HEK293 (cell line): ENCODE measurements around the gene PRR19.
A peak's percentile ranks its signal among the peaks of the same experiment; 100 is the strongest.

ENCODE experiments used
- CTCF ChIA-PET: fragments of 350-600 bp; formaldehyde crosslinking; extraction: SDS; loops from one replicate; lab custom pipeline; 2021; ENCODE audit warnings: antibody characterized with exemption; lab: Yijun Ruan, JAX
- POLR2A ChIA-PET: fragments of 300-600 bp; formaldehyde crosslinking; extraction: SDS; loops from one replicate; lab custom pipeline; 2020; ENCODE audit warnings: antibody characterized with exemption, inconsistent platforms; lab: Yijun Ruan, JAX
- H3K27ac ChIP-seq: fragments of 200-500 bp; sonication (Bioruptor generic); 2 replicates; pipeline ENCODE4 v1.5.1; 2014; ENCODE audit warnings: low read depth, low read length, control low read depth, inconsistent platforms; ENCODE audit errors: extremely low read depth
- H3K36me3 ChIP-seq, 2 experiments: fragments of 200-500 bp in 1 of 2; sonication (Bioruptor generic) in 1 of 2; 1 replicate in 1 of 2; 2 replicates in 1 of 2; pipeline ENCODE4 v1.5.1; 2014 to 2017; ENCODE audit warnings: inconsistent platforms in 2 of 2, low read length in 2 of 2; ENCODE audit not compliant: control insufficient read depth in 2 of 2, insufficient read depth in 1 of 2
- H3K4me1 ChIP-seq: fragments of 200-500 bp; sonication (Bioruptor generic); 2 replicates; pipeline ENCODE4 v1.5.1; 2014; ENCODE audit warnings: mild to moderate bottlenecking, low read length, inconsistent platforms; ENCODE audit not compliant: control insufficient read depth, insufficient read depth
- H3K4me3 ChIP-seq: 2 replicates; pipeline ENCODE4 v1.5.1; 2011; ENCODE audit warnings: low read depth, mild to moderate bottlenecking, control low read depth, low read length, moderate library complexity
- H3K9me3 ChIP-seq: fragments of 200-500 bp; sonication (Bioruptor generic); 2 replicates; pipeline ENCODE4 v1.5.1; 2014; ENCODE audit warnings: low read depth, low read length, inconsistent platforms; ENCODE audit not compliant: control insufficient read depth, insufficient read depth
- EGR2 ChIP-seq: fragments of 450-650 bp; formaldehyde crosslinking; IDR thresholded peaks from 2 replicates; pipeline ENCODE4 v1.5.1; 2016; ENCODE audit warnings: low read depth, missing biosample characterization, missing genetic modification characterization
- IKZF3 ChIP-seq: fragments of 450-650 bp; IDR thresholded peaks from 2 replicates; pipeline ENCODE4 v1.5.0; 2018; ENCODE audit warnings: missing biosample characterization, mild to moderate bottlenecking, missing genetic modification characterization, moderate library complexity
- KLF9 ChIP-seq: fragments of 450-650 bp; formaldehyde crosslinking; IDR thresholded peaks from 2 replicates; pipeline ENCODE4 v1.5.1; 2016; ENCODE audit warnings: missing biosample characterization, missing genetic modification characterization, low read depth
- PBX3 ChIP-seq: sonication (generic); formaldehyde crosslinking; IDR thresholded peaks from 2 replicates; pipeline ENCODE4 v1.8.1; 2022; ENCODE audit warnings: mild to moderate bottlenecking, moderate library complexity, missing genetic modification reagents
- SP3 ChIP-seq: fragments of 450-650 bp; formaldehyde crosslinking; IDR thresholded peaks from 2 replicates; pipeline ENCODE4 v1.5.1; 2016; ENCODE audit warnings: missing biosample characterization, missing genetic modification characterization
- SP7 ChIP-seq: fragments of 450-650 bp; formaldehyde crosslinking; IDR thresholded peaks from 2 replicates; pipeline ENCODE4 v1.5.1; 2016; ENCODE audit warnings: missing biosample characterization, missing genetic modification characterization
- TCF7L2 ChIP-seq: IDR thresholded peaks from 2 replicates; pipeline ENCODE4 v1.6.1; 2011; ENCODE audit warnings: low read depth, mild to moderate bottlenecking, inconsistent platforms, low read length, moderate library complexity, borderline replicate concordance
- TRIM28 ChIP-seq: IDR thresholded peaks from 2 replicates; pipeline ENCODE4 v1.6.1; 2011; ENCODE audit warnings: low read length, control low read depth, borderline replicate concordance
- WT1 ChIP-seq: fragments of 450-650 bp; formaldehyde crosslinking; IDR thresholded peaks from 2 replicates; pipeline ENCODE4 v1.5.1; 2016; ENCODE audit warnings: missing biosample characterization, missing genetic modification characterization
- ZBTB17 ChIP-seq: fragments of 450-650 bp; formaldehyde crosslinking; IDR thresholded peaks from 2 replicates; pipeline ENCODE4 v1.5.1; 2016; ENCODE audit warnings: missing biosample characterization, missing genetic modification characterization
- ZIC2 ChIP-seq: fragments of 450-650 bp; formaldehyde crosslinking; IDR thresholded peaks from 2 replicates; pipeline ENCODE4 v1.5.1; 2016; ENCODE audit warnings: missing biosample characterization, missing genetic modification characterization
- ZNF121 ChIP-seq: fragments of 450-650 bp; formaldehyde crosslinking; IDR thresholded peaks from 2 replicates; pipeline ENCODE4 v1.5.1; 2016; ENCODE audit warnings: missing biosample characterization, missing genetic modification characterization
- ZNF341 ChIP-seq: fragments of 450-650 bp; formaldehyde crosslinking; IDR thresholded peaks from 2 replicates; pipeline ENCODE4; 2016; ENCODE audit warnings: low read depth, missing biosample characterization, missing genetic modification characterization
- ZNF501 ChIP-seq: fragments of 450-650 bp; formaldehyde crosslinking; IDR thresholded peaks from 2 replicates; pipeline ENCODE4 v1.5.1; 2016; ENCODE audit warnings: missing biosample characterization, missing genetic modification characterization
- ZNF529 ChIP-seq: fragments of 450-650 bp; formaldehyde crosslinking; IDR thresholded peaks from 2 replicates; pipeline ENCODE4 v1.5.1; 2017; ENCODE audit warnings: missing genetic modification characterization, missing biosample characterization; ENCODE audit not compliant: insufficient replicate concordance
- ZNF580 ChIP-seq: fragments of 450-650 bp; formaldehyde crosslinking; IDR thresholded peaks from 2 replicates; pipeline ENCODE4 v1.5.1; 2016; ENCODE audit warnings: missing biosample characterization, missing genetic modification characterization
- ZNF600 ChIP-seq: fragments of 450-650 bp; formaldehyde crosslinking; IDR thresholded peaks from 2 replicates; pipeline ENCODE4 v1.5.1; 2016; ENCODE audit warnings: missing biosample characterization, missing genetic modification characterization
- ZNF692 ChIP-seq: fragments of 450-650 bp; formaldehyde crosslinking; IDR thresholded peaks from 2 replicates; pipeline ENCODE4 v1.5.1; 2016; ENCODE audit warnings: missing biosample characterization, missing genetic modification characterization
- ZNF747 ChIP-seq: fragments of 450-650 bp; formaldehyde crosslinking; IDR thresholded peaks from 2 replicates; pipeline ENCODE4 v1.5.1; 2016; ENCODE audit warnings: missing biosample characterization, missing genetic modification characterization
- ZNF768 ChIP-seq: fragments of 450-650 bp; formaldehyde crosslinking; IDR thresholded peaks from 2 replicates; pipeline ENCODE4 v1.5.1; 2018; ENCODE audit warnings: missing biosample characterization, mild to moderate bottlenecking, missing genetic modification characterization
- TF ChIP-seq, protein P1 (sequence below): fragments of 450-650 bp; formaldehyde crosslinking; IDR thresholded peaks from 2 replicates; pipeline ENCODE4 v1.5.1; 2016; ENCODE audit warnings: missing biosample characterization, missing genetic modification characterization
- TF ChIP-seq, protein P2 (sequence below): fragments of 450-650 bp; formaldehyde crosslinking; IDR thresholded peaks from 2 replicates; pipeline ENCODE4 v1.5.1; 2016; ENCODE audit warnings: missing biosample characterization, missing genetic modification characterization
- TF ChIP-seq, protein P3 (sequence below): fragments of 450-650 bp; formaldehyde crosslinking; IDR thresholded peaks from 2 replicates; pipeline ENCODE4 v1.5.1; 2016; ENCODE audit warnings: missing biosample characterization, missing genetic modification characterization
- TF ChIP-seq, protein P4 (sequence below): fragments of 450-650 bp; IDR thresholded peaks from 2 replicates; pipeline ENCODE4 v1.5.1; 2018; ENCODE audit warnings: missing biosample characterization, missing genetic modification characterization

PRR19 gene

GRCh38 chr19:42295342-42295741, 6.6 kb upstream of the PRR19 start (continued):
- TF ChIP-seq, protein P1, sequence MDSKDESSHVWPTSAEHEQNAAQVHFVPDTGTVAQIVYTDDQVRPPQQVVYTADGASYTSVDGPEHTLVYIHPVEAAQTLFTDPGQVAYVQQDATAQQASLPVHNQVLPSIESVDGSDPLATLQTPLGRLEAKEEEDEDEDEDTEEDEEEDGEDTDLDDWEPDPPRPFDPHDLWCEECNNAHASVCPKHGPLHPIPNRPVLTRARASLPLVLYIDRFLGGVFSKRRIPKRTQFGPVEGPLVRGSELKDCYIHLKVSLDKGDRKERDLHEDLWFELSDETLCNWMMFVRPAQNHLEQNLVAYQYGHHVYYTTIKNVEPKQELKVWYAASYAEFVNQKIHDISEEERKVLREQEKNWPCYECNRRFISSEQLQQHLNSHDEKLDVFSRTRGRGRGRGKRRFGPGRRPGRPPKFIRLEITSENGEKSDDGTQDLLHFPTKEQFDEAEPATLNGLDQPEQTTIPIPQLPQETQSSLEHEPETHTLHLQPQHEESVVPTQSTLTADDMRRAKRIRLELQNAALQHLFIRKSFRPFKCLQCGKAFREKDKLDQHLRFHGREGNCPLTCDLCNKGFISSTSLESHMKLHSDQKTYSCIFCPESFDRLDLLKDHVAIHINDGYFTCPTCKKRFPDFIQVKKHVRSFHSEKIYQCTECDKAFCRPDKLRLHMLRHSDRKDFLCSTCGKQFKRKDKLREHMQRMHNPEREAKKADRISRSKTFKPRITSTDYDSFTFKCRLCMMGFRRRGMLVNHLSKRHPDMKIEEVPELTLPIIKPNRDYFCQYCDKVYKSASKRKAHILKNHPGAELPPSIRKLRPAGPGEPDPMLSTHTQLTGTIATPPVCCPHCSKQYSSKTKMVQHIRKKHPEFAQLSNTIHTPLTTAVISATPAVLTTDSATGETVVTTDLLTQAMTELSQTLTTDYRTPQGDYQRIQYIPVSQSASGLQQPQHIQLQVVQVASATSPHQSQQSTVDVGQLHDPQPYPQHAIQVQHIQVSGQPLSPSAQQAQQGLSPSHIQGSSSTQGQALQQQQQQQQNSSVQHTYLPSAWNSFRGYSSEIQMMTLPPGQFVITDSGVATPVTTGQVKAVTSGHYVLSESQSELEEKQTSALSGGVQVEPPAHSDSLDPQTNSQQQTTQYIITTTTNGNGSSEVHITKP (tag by site-specific recombination), result peak; percentile 65
- no peak for TF ChIP-seq WT1

GRCh38 chr19:42295831-42296525, 6.0 kb upstream of the PRR19 start:
- no peaks in the 10 kb centered on the region for H3K9me3 ChIP-seq
- ChIA-PET POLR2A (interaction anchor here (0.5 to 3.4 kb wide), 5 partner anchors 9 to 205 kb away, joined by 3 to 31 read pairs (median 4); partner anchors contain the start of gene GSK3A), CTCF (interaction anchor here (0.6 to 4.8 kb wide), 39 partner anchors 8 to 1986 kb away, joined by 3 to 55 read pairs (median 4); partner anchors contain the start of gene GSK3A)
- no peaks in the 10 kb centered on the region for H3K4me1 ChIP-seq
- H3K27ac ChIP-seq, result no peak overlapping the region
- H3K36me3 ChIP-seq, result peaks cover 31 to 64% of the 10 kb centered on the region in 2 experiments
- H3K4me3 ChIP-seq, result no peak overlapping the region
- TF ChIP-seq IKZF3 (tag by site-specific recombination) (0 out of 2 replicates have a peak, but pooled peaks have one; percentile 6), ZNF747 (tag by site-specific recombination) (no peak), ZNF692 (tag by site-specific recombination) (0 out of 2 replicates have a peak, but pooled peaks have one; percentile 17), KLF9 (tag by site-specific recombination) (peak; percentile 47; the same call in 1 of the 2 replicates), SP7 (tag by site-specific recombination) (no peak), ZNF768 (no peak), ZNF121 (no peak), ZNF580 (tag by site-specific recombination) (0 out of 2 replicates have a peak, but pooled peaks have one; percentile 22), PBX3 (CRISPR knock-in tag) (no peak), ZIC2 (tag by site-specific recombination) (peak; percentile 54), ZNF529 (no peak), ZNF501 (peak; percentile 66; the same call in 1 of the 2 replicates), TRIM28 (peak; percentile 22; the same call in 1 of the 2 replicates), ZBTB17 (tag by site-specific recombination) (peak; percentile 34; the same call in 1 of the 2 replicates), ZNF600 (tag by site-specific recombination) (peak; percentile 51), TCF7L2 (no peak), ZNF341 (peak; percentile 59), SP3 (tag by site-specific recombination) (0 out of 2 replicates have a peak, but pooled peaks have one; percentile 15), EGR2 (peak; percentile 17; the same call in 1 of the 2 replicates)
- TF ChIP-seq, protein P2, sequence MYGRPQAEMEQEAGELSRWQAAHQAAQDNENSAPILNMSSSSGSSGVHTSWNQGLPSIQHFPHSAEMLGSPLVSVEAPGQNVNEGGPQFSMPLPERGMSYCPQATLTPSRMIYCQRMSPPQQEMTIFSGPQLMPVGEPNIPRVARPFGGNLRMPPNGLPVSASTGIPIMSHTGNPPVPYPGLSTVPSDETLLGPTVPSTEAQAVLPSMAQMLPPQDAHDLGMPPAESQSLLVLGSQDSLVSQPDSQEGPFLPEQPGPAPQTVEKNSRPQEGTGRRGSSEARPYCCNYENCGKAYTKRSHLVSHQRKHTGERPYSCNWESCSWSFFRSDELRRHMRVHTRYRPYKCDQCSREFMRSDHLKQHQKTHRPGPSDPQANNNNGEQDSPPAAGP (tag by site-specific recombination), result 0 out of 2 replicates have a peak, but pooled peaks have one; percentile 27
- TF ChIP-seq, protein P3, sequence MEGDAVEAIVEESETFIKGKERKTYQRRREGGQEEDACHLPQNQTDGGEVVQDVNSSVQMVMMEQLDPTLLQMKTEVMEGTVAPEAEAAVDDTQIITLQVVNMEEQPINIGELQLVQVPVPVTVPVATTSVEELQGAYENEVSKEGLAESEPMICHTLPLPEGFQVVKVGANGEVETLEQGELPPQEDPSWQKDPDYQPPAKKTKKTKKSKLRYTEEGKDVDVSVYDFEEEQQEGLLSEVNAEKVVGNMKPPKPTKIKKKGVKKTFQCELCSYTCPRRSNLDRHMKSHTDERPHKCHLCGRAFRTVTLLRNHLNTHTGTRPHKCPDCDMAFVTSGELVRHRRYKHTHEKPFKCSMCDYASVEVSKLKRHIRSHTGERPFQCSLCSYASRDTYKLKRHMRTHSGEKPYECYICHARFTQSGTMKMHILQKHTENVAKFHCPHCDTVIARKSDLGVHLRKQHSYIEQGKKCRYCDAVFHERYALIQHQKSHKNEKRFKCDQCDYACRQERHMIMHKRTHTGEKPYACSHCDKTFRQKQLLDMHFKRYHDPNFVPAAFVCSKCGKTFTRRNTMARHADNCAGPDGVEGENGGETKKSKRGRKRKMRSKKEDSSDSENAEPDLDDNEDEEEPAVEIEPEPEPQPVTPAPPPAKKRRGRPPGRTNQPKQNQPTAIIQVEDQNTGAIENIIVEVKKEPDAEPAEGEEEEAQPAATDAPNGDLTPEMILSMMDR (tag by site-specific recombination), result peak; percentile 95
- TF ChIP-seq, protein P4, sequence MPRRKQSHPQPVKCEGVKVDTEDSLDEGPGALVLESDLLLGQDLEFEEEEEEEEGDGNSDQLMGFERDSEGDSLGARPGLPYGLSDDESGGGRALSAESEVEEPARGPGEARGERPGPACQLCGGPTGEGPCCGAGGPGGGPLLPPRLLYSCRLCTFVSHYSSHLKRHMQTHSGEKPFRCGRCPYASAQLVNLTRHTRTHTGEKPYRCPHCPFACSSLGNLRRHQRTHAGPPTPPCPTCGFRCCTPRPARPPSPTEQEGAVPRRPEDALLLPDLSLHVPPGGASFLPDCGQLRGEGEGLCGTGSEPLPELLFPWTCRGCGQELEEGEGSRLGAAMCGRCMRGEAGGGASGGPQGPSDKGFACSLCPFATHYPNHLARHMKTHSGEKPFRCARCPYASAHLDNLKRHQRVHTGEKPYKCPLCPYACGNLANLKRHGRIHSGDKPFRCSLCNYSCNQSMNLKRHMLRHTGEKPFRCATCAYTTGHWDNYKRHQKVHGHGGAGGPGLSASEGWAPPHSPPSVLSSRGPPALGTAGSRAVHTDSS, result no peak
